Stimulated activated naive CD8-positive, alpha-beta T cell treated with anti-CD3 and anti-CD28 coated beads, Interleukin-15, amount 100 ng/mL, for 72 hours (primary cell): ENCODE results near the gene WNT8B.
A peak's percentile ranks its signal among the peaks of the same experiment; 100 is the strongest.

ENCODE experiments used
- ATAC-seq: fragments of 150-1000 bp; cut with Tn5 transposase; 2 replicates; pipeline ENCODE4 v1.10.0; 2021; ENCODE audit warnings: mild to moderate bottlenecking, moderate library complexity
- DNase-seq, 2 donors: peaks; one replicate each; pipeline ENCODE4 v3.0.0; 2021 to 2022
- H3K27ac Mint-ChIP-seq, 2 donors: one replicate each; pipeline ENCODE4 v1.8.0; 2022; ENCODE audit warnings: mild to moderate bottlenecking in 2 of 2, mixed read lengths in 2 of 2, moderate library complexity in 2 of 2
- H3K27me3 Mint-ChIP-seq: one replicate; pipeline ENCODE4 v1.8.0; 2022; ENCODE audit warnings: mixed read lengths
- H3K4me1 Mint-ChIP-seq: one replicate; pipeline ENCODE4 v1.8.0; 2022; ENCODE audit warnings: mild to moderate bottlenecking, mixed read lengths
- H3K4me3 Mint-ChIP-seq, 2 donors: one replicate each; pipeline ENCODE4 v1.8.0; 2022; ENCODE audit warnings: mild to moderate bottlenecking in 2 of 2, mixed read lengths in 2 of 2, moderate library complexity in 1 of 2
- H3K9me3 Mint-ChIP-seq, 2 donors: one replicate each; pipeline ENCODE4 v1.8.0; 2022; ENCODE audit warnings: mixed read lengths in 2 of 2

WNT8B gene, protein sequence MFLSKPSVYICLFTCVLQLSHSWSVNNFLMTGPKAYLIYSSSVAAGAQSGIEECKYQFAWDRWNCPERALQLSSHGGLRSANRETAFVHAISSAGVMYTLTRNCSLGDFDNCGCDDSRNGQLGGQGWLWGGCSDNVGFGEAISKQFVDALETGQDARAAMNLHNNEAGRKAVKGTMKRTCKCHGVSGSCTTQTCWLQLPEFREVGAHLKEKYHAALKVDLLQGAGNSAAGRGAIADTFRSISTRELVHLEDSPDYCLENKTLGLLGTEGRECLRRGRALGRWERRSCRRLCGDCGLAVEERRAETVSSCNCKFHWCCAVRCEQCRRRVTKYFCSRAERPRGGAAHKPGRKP

DNA sequence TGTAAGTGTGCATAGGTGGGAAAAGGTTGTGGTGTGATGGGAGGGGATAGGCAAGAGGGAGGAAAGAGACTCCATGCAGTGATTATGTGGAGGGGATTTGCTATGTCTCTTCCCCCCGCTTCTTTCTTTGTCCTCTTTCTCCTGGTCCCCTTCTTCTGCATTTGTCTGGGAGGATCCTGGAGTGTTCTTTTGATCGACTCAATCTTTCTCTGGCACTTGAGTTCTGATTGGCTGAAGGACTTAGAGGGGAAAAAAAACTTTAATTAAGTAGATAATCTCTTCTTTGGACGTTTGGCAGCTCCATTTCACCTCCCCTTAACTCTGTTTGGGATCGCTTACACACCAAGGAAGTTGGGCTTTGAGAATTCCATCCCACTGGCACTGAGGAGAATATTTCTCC, at the start of gene WNT8B:
Gene WNT8B, plus strand, starts transcription at position 301 of the 400 bp plus-strand sequence. CDS start 160 bp downstream, outside the sequence.
- Mint-ChIP-seq H3K27ac (no peak within 1 kb of the TSS), H3K27me3 (no peaks in the 10 kb centered on the region), H3K4me1 (no peaks in the 10 kb centered on the region), H3K9me3 (peaks cover 0 to 6% of the 10 kb centered on the region in 2 donors), H3K4me3 (no peak within 1 kb of the TSS)
- DNase-seq: no peak
- ATAC-seq: no peak

DNA sequence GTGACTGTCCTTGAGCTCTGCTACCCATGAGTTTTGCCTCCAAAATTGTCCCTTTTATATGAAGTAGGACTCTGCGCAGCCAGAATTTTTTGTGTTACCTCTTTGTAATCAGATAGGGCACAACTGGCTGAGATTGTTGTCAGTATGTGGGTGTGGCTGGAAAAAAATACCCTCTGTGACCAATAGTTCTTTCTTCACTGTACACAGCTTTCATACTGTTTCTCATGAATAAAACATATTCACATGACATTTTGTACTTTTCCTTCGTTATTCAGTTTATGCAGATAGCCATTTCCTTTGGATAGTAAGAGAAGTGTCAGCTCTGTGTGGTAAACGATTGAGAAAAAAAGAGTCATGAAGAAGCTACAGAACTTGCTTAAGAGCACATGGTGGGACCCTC, 49.6 kb upstream of the WNT8B start:
- H3K27ac Mint-ChIP-seq: no peak overlapping the region
- H3K9me3 Mint-ChIP-seq: no peaks in the 10 kb centered on the region
- no peak for DNase-seq
- no peak overlapping the region for H3K4me3 Mint-ChIP-seq
- no peak for ATAC-seq
- no peaks in the 10 kb centered on the region for H3K27me3 Mint-ChIP-seq
- no peaks in the 10 kb centered on the region for H3K4me1 Mint-ChIP-seq

DNA sequence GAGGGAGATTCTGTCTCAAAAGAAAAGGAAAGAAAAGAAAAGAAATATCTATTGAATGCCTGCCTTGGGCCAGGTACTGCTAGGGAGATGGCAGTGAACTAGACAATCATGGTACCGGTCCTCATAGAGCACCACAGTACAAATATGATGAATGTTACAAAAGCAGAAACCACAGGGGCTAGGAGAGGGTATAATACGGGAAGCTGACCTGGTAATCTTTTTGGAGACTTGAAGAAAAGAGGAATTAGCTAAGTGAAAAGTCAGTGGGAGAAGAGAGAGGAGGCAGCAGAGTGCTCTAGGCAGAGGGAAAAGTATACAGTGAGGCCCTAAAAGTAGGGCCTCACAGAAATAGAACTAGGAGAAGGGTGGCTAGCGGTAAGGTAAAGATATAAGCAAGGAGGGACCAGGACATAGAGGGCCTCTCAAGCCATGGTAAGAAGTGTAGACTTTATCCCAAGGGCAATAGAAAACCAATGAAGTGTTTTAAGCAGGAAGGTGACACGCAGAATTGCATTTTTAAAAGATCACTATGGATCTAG, 42.8 kb upstream of the WNT8B start:
- Mint-ChIP-seq H3K9me3 (no peaks in the 10 kb centered on the region), H3K27me3 (no peaks in the 10 kb centered on the region), H3K27ac (peak overlapping the region in 1 of 2 donors; percentile 3), H3K4me1 (no peaks in the 10 kb centered on the region), H3K4me3 (no peak overlapping the region)
- DNase-seq (no peak), ATAC-seq (no peak)

- DNase-seq (no peak), ATAC-seq (no peak)
- Mint-ChIP-seq H3K27ac (peak overlapping the region in 1 of 2 donors; percentile 41), H3K27me3 (no peaks in the 10 kb centered on the region), H3K4me3 (no peak overlapping the region), H3K4me1 (no peaks in the 10 kb centered on the region), H3K9me3 (no peaks in the 10 kb centered on the region)
Observed at GRCh38 chr10:100427374-100427773, 35.4 kb upstream of the WNT8B start.

DNA sequence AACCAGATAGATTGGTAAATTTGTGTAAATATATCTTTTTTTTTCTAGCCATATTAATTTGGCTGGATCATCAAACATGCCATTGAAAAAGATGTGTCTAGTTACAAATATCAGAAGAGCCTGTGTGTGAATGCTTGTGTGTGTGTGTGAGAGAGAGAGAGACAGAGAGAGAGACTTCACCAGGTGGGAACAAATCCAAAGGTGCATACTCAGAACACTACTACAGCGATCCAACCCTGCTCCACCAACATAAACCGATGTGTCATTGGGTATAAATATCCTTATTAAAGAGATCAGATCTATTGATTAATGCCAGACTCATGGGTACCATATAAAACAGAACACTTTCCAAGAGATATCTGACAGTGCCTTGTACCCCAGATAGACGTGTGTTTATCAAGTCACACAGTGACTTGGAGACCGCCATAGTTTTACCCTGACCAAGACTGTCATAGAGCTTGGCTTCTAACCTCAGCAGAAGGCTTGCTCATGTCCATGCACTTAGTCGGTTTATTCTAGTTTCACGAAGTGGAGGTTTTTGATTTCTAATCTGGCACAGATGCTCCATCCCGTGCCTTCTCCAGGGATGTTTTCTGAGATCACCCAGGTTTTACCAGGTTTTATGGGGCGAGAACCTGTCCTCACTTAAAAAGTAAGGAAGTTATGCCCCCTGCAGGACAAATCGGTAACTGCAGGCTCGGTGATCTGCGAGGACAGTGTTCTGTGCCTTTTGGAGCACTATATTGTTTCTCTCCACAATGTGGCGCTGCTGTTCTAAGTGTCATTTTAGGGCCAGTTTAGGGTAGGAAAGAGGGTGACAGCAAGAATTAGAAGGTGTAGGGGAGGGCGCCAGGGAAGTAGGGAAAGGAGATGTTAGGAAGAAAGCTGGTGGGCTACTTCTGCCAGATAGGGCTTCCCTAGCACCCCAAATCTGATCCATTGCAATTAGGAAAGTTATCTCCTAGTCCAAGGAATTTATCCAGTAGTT, 29.3 kb upstream of the WNT8B start:
- Mint-ChIP-seq H3K27ac (no peak overlapping the region), H3K4me1 (peaks cover 9% of the 10 kb centered on the region), H3K27me3 (no peaks in the 10 kb centered on the region), H3K4me3 (no peak overlapping the region), H3K9me3 (no peaks in the 10 kb centered on the region)
- ATAC-seq (peak; percentile 100), DNase-seq (peak; percentile 93)

GRCh38 chr10:100436255-100436654, 26.6 kb upstream of the WNT8B start:
- Mint-ChIP-seq H3K4me3 (no peak overlapping the region), H3K27me3 (no peaks in the 10 kb centered on the region), H3K4me1 (peaks cover 9% of the 10 kb centered on the region), H3K27ac (no peak overlapping the region), H3K9me3 (no peaks in the 10 kb centered on the region)
- ATAC-seq (no peak), DNase-seq (no peak)

DNA sequence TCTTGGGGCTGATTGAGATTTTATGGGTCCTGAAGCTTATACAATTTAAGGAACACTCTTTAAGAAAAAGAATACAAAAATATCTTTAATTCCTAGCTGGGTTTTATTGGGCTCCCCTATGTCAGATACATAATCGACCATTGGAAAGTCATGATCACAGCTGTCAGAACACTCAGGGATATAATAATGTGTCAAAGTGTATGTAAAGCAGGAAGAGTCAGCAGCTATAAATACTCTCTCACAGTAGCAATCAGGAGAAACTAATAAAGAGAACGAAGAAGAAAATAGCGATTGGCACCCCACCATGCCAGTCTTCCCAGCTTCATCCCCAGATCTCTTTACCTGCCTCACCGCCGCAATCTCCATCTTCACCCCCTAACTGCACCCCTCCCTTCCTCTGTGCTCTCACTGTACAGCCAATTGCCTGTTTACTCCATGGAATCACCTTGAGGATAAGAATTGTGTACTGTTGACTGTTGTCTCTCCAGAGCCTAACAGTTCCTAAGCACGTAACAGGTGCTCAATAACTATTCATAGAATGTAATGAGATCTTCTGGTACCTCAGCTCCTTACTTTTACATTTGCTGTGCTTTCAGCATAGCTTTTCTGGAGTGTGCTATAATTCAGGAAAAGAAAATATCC, 24.0 kb upstream of the WNT8B start:
- DNase-seq (no peak), ATAC-seq (no peak)
- H3K27me3 Mint-ChIP-seq: no peaks in the 10 kb centered on the region
- no peaks in the 10 kb centered on the region for H3K9me3 Mint-ChIP-seq
- no peak overlapping the region for H3K27ac Mint-ChIP-seq
- peaks cover 4% of the 10 kb centered on the region for H3K4me1 Mint-ChIP-seq
- H3K4me3 Mint-ChIP-seq: no peak overlapping the region

DNA sequence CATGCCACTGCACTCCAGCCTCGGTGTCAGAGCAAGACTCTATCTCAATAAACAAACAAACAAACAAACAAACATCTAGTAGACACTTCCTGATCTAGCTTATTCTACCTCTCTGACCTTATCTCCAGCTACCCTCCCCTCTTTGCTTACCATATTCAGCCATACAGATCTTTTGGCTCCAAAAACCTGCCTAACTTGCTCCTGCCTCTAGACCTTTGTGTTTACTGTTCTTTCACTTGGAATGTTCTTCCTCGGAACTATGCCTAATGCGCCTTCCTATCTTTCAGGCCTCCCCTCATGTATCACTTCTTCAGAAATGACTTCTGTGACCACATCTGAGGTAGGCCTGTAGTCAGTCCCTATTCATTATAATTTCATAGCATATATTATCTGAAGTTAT, 20.3 kb upstream of the WNT8B start:
- H3K27me3 Mint-ChIP-seq: no peaks in the 10 kb centered on the region
- no peaks in the 10 kb centered on the region for H3K9me3 Mint-ChIP-seq
- DNase-seq: no peak
- H3K4me1 Mint-ChIP-seq: no peaks in the 10 kb centered on the region
- H3K4me3 Mint-ChIP-seq: no peak overlapping the region
- no peak overlapping the region for H3K27ac Mint-ChIP-seq
- no peak for ATAC-seq

DNA sequence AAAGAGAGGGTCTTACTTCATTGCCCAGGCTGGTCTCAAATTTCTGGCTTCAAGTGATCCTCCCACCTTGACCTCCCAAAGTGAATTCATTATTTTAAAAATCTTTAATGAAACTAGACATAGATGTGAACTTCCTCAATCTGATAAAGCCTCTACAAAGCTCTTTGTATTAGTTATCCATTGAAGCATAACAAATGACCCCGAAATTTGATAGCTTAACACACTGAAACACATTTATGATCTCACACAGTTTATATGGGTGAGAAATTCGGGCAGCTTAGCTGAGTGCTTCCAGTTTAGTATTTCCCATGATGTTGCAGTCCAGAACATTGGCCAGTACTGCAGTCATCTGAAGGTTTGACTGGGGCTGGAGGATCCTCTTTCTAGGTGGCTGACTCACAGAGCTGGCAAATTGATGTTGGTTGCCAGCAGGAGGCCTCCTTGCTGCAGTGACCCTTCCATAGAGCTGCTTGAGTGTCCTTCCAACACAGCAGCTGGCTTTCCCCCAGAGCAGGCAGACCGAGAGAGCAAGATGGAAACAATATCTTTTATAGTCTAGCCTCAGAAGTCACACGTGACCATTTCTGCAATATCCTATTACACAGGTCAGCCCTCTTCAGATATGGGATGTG, 16.6 kb upstream of the WNT8B start:
- no peak overlapping the region for H3K4me3 Mint-ChIP-seq
- H3K9me3 Mint-ChIP-seq: no peaks in the 10 kb centered on the region
- H3K4me1 Mint-ChIP-seq: no peaks in the 10 kb centered on the region
- no peak for DNase-seq
- ATAC-seq: no peak
- H3K27ac Mint-ChIP-seq: no peak overlapping the region
- H3K27me3 Mint-ChIP-seq: no peaks in the 10 kb centered on the region

DNA sequence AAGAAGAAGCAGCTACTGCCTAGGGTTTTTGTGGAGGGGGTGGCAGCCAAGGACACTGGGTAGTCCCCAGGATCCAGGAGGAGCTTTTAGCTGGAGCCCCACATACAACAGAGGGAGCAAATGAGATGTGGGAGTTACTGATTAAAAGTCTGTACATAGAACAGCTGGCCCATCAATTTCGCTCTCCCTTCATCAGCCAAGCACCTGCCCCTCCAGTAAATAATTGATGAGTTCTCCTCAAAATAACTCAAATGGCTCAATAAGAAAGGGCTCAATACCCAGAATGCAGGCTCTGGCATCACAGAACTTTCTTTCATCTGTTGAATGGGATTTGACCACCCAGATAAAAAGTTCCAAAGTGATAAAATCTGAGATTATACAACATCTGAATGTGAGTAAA, 15.1 kb upstream of the WNT8B start:
- no peaks in the 10 kb centered on the region for H3K27me3 Mint-ChIP-seq
- H3K4me3 Mint-ChIP-seq: no peak overlapping the region
- ATAC-seq: no peak
- peak overlapping the region in 1 of 2 donors; percentile 20 for H3K27ac Mint-ChIP-seq
- no peaks in the 10 kb centered on the region for H3K4me1 Mint-ChIP-seq
- H3K9me3 Mint-ChIP-seq: no peaks in the 10 kb centered on the region
- no peak for DNase-seq

DNA sequence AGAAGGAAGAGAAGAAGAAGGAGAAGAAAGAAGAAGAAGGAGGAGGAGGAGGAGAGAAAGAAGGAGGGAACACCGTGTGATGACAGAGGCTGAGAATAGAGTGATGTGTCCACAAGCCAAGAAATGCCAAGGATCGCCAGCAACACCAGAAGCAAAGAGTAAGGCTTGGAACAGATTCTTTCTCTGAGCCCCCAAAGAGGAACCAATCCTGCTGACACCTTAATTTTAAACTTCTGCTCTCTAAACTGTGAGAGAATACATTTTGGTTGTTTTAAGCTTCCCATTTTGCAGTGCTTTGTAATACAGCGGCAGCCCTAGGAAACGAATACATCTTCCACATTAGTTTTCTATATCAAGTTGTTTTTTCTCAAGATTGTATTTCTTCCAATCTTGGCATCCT, 13.9 kb upstream of the WNT8B start:
- ATAC-seq (no peak), DNase-seq (no peak)
- no peaks in the 10 kb centered on the region for H3K4me1 Mint-ChIP-seq
- H3K4me3 Mint-ChIP-seq: no peak overlapping the region
- no peaks in the 10 kb centered on the region for H3K9me3 Mint-ChIP-seq
- H3K27ac Mint-ChIP-seq: no peak overlapping the region
- no peaks in the 10 kb centered on the region for H3K27me3 Mint-ChIP-seq

DNA sequence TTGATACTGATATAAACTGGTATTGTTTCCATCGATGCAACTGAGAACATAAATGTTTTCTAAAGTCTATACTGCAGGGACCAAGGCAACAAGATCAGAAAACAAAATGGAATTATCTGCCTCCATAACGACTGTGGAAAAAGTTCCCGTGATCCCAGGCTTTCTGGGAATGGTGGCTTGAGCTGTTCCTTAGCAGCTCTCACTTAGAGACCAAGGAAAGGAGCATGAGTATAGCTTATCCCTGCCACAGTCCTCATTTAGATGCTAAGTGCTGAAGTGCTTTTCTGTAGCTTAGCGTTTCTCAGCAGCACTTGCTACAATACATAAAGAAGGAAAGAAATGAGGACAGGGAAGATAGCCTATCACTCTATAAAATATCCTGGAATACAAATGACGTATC, 5.5 kb downstream of the WNT8B start:
- DNase-seq (no peak), ATAC-seq (no peak)
- no peaks in the 10 kb centered on the region for H3K4me1 Mint-ChIP-seq
- H3K4me3 Mint-ChIP-seq: no peak overlapping the region
- no peaks in the 10 kb centered on the region for H3K9me3 Mint-ChIP-seq
- H3K27me3 Mint-ChIP-seq: no peaks in the 10 kb centered on the region
- H3K27ac Mint-ChIP-seq: no peak overlapping the region

DNA sequence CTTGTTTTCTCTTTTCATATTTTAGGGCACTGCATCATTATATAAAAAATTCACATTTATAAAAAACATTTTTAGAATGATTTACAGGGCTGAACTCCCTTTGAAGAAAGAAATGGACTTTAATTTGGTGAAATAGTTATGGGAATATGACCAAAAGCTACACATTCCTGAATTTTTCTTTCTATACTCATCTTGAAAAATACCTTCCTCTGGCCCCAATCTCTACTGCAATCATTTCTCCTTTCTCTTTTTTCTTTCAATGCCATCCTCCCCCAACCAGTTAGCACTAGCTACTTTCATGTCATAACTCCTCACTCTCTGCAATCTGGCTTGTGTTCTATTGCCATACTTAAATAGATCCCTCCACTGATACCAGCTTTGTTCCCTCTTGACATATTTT, 6.2 kb downstream of the WNT8B start:
- DNase-seq (no peak), ATAC-seq (no peak)
- Mint-ChIP-seq H3K9me3 (no peaks in the 10 kb centered on the region), H3K4me3 (no peak overlapping the region), H3K27ac (no peak overlapping the region), H3K27me3 (no peaks in the 10 kb centered on the region), H3K4me1 (no peaks in the 10 kb centered on the region)

DNA sequence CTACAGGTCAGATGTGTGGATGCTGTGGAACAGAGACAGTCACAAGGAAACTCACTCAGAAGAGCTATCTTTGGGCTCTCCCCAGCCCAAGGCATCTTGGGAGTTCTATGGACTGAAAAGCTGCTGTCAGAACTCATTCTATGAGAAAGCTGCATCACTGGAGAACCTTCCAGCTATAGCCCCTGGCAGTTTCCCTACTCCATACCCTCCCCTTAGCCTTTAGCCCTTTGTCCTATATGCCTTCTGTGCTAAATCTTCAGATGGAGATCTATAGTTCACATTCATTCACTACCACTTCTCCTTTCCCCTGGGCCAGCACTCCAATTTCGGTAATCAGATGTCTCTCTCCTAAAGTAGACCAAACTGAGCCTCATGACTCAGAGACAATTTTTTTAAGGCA, 6.9 kb downstream of the WNT8B start:
- H3K27me3 Mint-ChIP-seq: no peaks in the 10 kb centered on the region
- H3K9me3 Mint-ChIP-seq: no peaks in the 10 kb centered on the region
- H3K27ac Mint-ChIP-seq: no peak overlapping the region
- H3K4me3 Mint-ChIP-seq: no peak overlapping the region
- no peak for ATAC-seq
- H3K4me1 Mint-ChIP-seq: no peaks in the 10 kb centered on the region
- DNase-seq: no peak

GRCh38 chr10:100470367-100470766, 7.6 kb downstream of the WNT8B start:
- H3K9me3 Mint-ChIP-seq: no peaks in the 10 kb centered on the region
- H3K27ac Mint-ChIP-seq: no peak overlapping the region
- no peaks in the 10 kb centered on the region for H3K4me1 Mint-ChIP-seq
- no peak overlapping the region for H3K4me3 Mint-ChIP-seq
- no peaks in the 10 kb centered on the region for H3K27me3 Mint-ChIP-seq
- no peak for ATAC-seq
- no peak for DNase-seq
